LNCaP clone FGC (cell line): ENCODE data around the gene D2HGDH.

Experiments
- DNase-seq: peaks from one replicate; pipeline ENCODE4 v3.0.0-alpha.2; 2011; ENCODE audit warnings: low read depth
- H3K4me3 ChIP-seq: 2 replicates; pipeline ENCODE4 v1.5.1; 2011; ENCODE audit warnings: mild to moderate bottlenecking, low read depth, low read length, control low read depth
- CTCF ChIP-seq: IDR thresholded peaks from 2 replicates; pipeline ENCODE4 v1.5.1; 2012; ENCODE audit warnings: mild to moderate bottlenecking; ENCODE audit not compliant: control insufficient read depth, insufficient read depth; ENCODE audit errors: extremely low read depth

Gene D2HGDH

GRCh38 chr2:241794250-241794823, 59.9 kb downstream of the D2HGDH start:
- no peak for DNase-seq
- TF ChIP-seq CTCF: no peak
- no peak overlapping the region for H3K4me3 ChIP-seq

GRCh38 chr2:241795021-241795999, 60.9 kb downstream of the D2HGDH start:
- DNase-seq: no peak
- no peak overlapping the region for H3K4me3 ChIP-seq
- TF ChIP-seq CTCF: no peak

GRCh38 chr2:241796209-241796608, 61.8 kb downstream of the D2HGDH start:
- DNase-seq: no peak
- TF ChIP-seq CTCF: no peak
- H3K4me3 ChIP-seq: no peak overlapping the region

GRCh38 chr2:241796610-241797138, 62.2 kb downstream of the D2HGDH start:
- no peak overlapping the region for H3K4me3 ChIP-seq
- no peak for DNase-seq
- TF ChIP-seq CTCF: no peak

GRCh38 chr2:241797441-241798080, 63.1 kb downstream of the D2HGDH start:
- no peak overlapping the region for H3K4me3 ChIP-seq
- no peak for TF ChIP-seq CTCF
- DNase-seq: no peak

GRCh38 chr2:241798081-241798630, 63.7 kb downstream of the D2HGDH start:
- no peak for TF ChIP-seq CTCF
- DNase-seq: peak; percentile 27
- H3K4me3 ChIP-seq: no peak overlapping the region
